ENCODE data around the gene NFIB.

Gene NFIB

GRCh38 chr9:14318934-14319580, 5.1 kb upstream of the NFIB start:
- no peak for DNase-seq

- DNase-seq: no peak
These were observed 4.4 kb upstream of the NFIB start for GRCh38 chr9:14318361-14318760.

GRCh38 chr9:14317667-14318320, 3.9 kb upstream of the NFIB start:
- DNase-seq: no peak

GRCh38 chr9:14316602-14317300, 2.8 kb upstream of the NFIB start:
- no peak for DNase-seq

GRCh38 chr9:14315875-14316601, 2.1 kb upstream of the NFIB start:
- no peak for DNase-seq

GRCh38 chr9:14314929-14315874, 1.3 kb upstream of the NFIB start:
- no peak for DNase-seq

GRCh38 chr9:14314424-14314928, 535 bp upstream of the NFIB start:
- no peak for DNase-seq

- no peak for DNase-seq
These were observed 482 bp downstream of the NFIB start for GRCh38 chr9:14313378-14313940.

GRCh38 chr9:14312719-14313377, 1.1 kb downstream of the NFIB start:
- no peak for DNase-seq

GRCh38 chr9:14311956-14312685, 1.8 kb downstream of the NFIB start:
- no peak for DNase-seq

- no peak for DNase-seq
These were observed 2.6 kb downstream of the NFIB start for GRCh38 chr9:14311171-14311949.

GRCh38 chr9:14310311-14310710, 3.6 kb downstream of the NFIB start:
- no peak for DNase-seq

GRCh38 chr9:14309403-14309802, 4.5 kb downstream of the NFIB start:
- DNase-seq: no peak

- DNase-seq: no peak
These were observed 5.1 kb downstream of the NFIB start for GRCh38 chr9:14308853-14309145.

GRCh38 chr9:14307989-14308852, 5.7 kb downstream of the NFIB start:
- DNase-seq: no peak

- DNase-seq: no peak
These were observed 7.0 kb downstream of the NFIB start for GRCh38 chr9:14306672-14307660.

GRCh38 chr9:14306188-14306587, 7.8 kb downstream of the NFIB start:
- no peak for DNase-seq

GRCh38 chr9:14304259-14304658, 9.7 kb downstream of the NFIB start:
- no peak for DNase-seq

All from activated T-cell treated with anti-CD3 and anti-CD28 coated beads for 4 hours (primary cell).